MCF 10A (cell line): ENCODE measurements around the gene ABCF2. TPM values are rescaled to one million over a fixed set of nuclear protein-coding genes. Genes with fewer than 3 reads are reported as not detected.

Experiments used
- BruUV-seq: library from RNA; stranded (reverse); fragments of 400-500 nt; replicated peaks from 2 replicates; lab custom pipeline; 2021; lab: Mats Ljungman, UMichigan
- CTCF ChIA-PET: fragments of 300-600 bp; sonication (Branson Sonifier 250); formaldehyde crosslinking; extraction: SDS; loops from one replicate; lab custom pipeline; 2021; ENCODE audit warnings: antibody characterized with exemption, inconsistent platforms; lab: Yijun Ruan, JAX
- POLR2A ChIA-PET: fragments of 300-600, 350-650 bp; sonication (Branson Sonifier 250); formaldehyde crosslinking; extraction: SDS; loops from one replicate; lab custom pipeline; 2020; ENCODE audit warnings: antibody characterized with exemption, inconsistent platforms; lab: Yijun Ruan, JAX
- DNase-seq: peaks from one replicate; pipeline ENCODE4 v3.0.0-alpha.2; 2018; ENCODE audit not compliant: unreplicated experiment
- H3K27ac Mint-ChIP-seq: one replicate; pipeline ENCODE4 v1.8.0; 2022; ENCODE audit warnings: mild to moderate bottlenecking, low read depth, mixed read lengths; ENCODE audit not compliant: unreplicated experiment
- H3K27me3 Mint-ChIP-seq: one replicate; pipeline ENCODE4 v1.8.0; 2022; ENCODE audit warnings: mixed read lengths; ENCODE audit not compliant: insufficient read depth, unreplicated experiment
- H3K36me3 Mint-ChIP-seq: one replicate; pipeline ENCODE4 v1.8.0; 2022; ENCODE audit warnings: mild to moderate bottlenecking, moderate library complexity, mixed read lengths; ENCODE audit not compliant: insufficient read depth, unreplicated experiment
- H3K4me1 Mint-ChIP-seq: one replicate; pipeline ENCODE4 v1.8.0; 2022; ENCODE audit warnings: mixed read lengths; ENCODE audit not compliant: insufficient read depth, unreplicated experiment
- H3K4me3 Mint-ChIP-seq: one replicate; pipeline ENCODE4 v1.8.0; 2022; ENCODE audit warnings: mild to moderate bottlenecking, moderate library complexity, mixed read lengths; ENCODE audit not compliant: unreplicated experiment
- H3K9me3 Mint-ChIP-seq: one replicate; pipeline ENCODE4 v1.8.0; 2022; ENCODE audit warnings: mixed read lengths; ENCODE audit not compliant: unreplicated experiment
- CTCF ChIP-seq: fragments of 200-600 bp; IDR thresholded peaks from one replicate; pipeline ENCODE4 v1.8.0; 2022; ENCODE audit warnings: antibody characterized with exemption, mild to moderate bottlenecking; ENCODE audit not compliant: unreplicated experiment
- intact Hi-C: fragments of 100-400 bp; cut with micrococcal nuclease; formaldehyde crosslinking; loops from 2 replicates; pipeline ENCODE4 v1.14.1; 2022
- total RNA-seq: library from RNA; stranded (reverse); gene quantifications from 2 replicates; pipeline ENCODE4 v1.2.3, GENCODE V29; 2022

ABCF2 gene
- total RNA-seq, 1 experiment from 2014 or later, result 72.4 TPM

- Mint-ChIP-seq H3K4me1 (no peaks in the 10 kb centered on the region), H3K9me3 (no peaks in the 10 kb centered on the region), H3K27me3 (peaks cover 48% of the 10 kb centered on the region), H3K4me3 (no peak overlapping the region), H3K36me3 (peaks cover 6% of the 10 kb centered on the region), H3K27ac (no peak overlapping the region)
- intact Hi-C loops, result no loop called here
- DNase-seq, result no peak
- no TSS peak for BruUV-seq
- no peak for TF ChIP-seq CTCF
- ChIA-PET CTCF (interaction anchor here (0.5 kb wide), 2 partner anchors 129 to 617 kb away, joined by 3 to 4 read pairs; no protein-coding TSS in a partner anchor), POLR2A (no interaction called here)
Observed at GRCh38 chr7:151185762-151186639, 41.0 kb downstream of the ABCF2 start.

GRCh38 chr7:151181011-151181431, 46.0 kb downstream of the ABCF2 start:
- no peak for TF ChIP-seq CTCF
- no peak overlapping the region for H3K27ac Mint-ChIP-seq

GRCh38 chr7:151179946-151180345, 47.1 kb downstream of the ABCF2 start:
- H3K27ac Mint-ChIP-seq, result no peak overlapping the region
- H3K4me3 Mint-ChIP-seq, result no peak overlapping the region
- no peaks in the 10 kb centered on the region for H3K36me3 Mint-ChIP-seq
- no peak for TF ChIP-seq CTCF
- BruUV-seq, result no TSS peak
- H3K4me1 Mint-ChIP-seq, result no peaks in the 10 kb centered on the region
- H3K9me3 Mint-ChIP-seq, result no peaks in the 10 kb centered on the region
- ChIA-PET POLR2A (no interaction called here), CTCF (interaction anchor here (0.9 kb wide), 1 partner anchor 38 kb away, joined by 3 read pairs; no protein-coding TSS in a partner anchor)
- DNase-seq, result no peak
- intact Hi-C loops, result no loop called here
- H3K27me3 Mint-ChIP-seq, result peaks cover 70% of the 10 kb centered on the region

More at GRCh38 chr7:151181011-151181431, 46.0 kb downstream of the ABCF2 start:
- no peaks in the 10 kb centered on the region for H3K4me1 Mint-ChIP-seq
- DNase-seq, result no peak
- H3K9me3 Mint-ChIP-seq, result no peaks in the 10 kb centered on the region
- BruUV-seq, result no TSS peak
- ChIA-PET POLR2A (no interaction called here), CTCF (interaction anchor here (0.6 to 0.9 kb wide), 2 partner anchors 9 to 409 kb away, joined by 3 read pairs; no protein-coding TSS in a partner anchor)
- H3K4me3 Mint-ChIP-seq, result no peak overlapping the region
- peaks cover 60% of the 10 kb centered on the region for H3K27me3 Mint-ChIP-seq
- intact Hi-C loops, result no loop called here
- H3K36me3 Mint-ChIP-seq, result no peaks in the 10 kb centered on the region

- Mint-ChIP-seq H3K4me1 (no peaks in the 10 kb centered on the region), H3K4me3 (no peak overlapping the region), H3K36me3 (no peaks in the 10 kb centered on the region), H3K27me3 (peaks cover 73% of the 10 kb centered on the region), H3K27ac (no peak overlapping the region), H3K9me3 (no peaks in the 10 kb centered on the region)
- ChIA-PET POLR2A (interaction anchor here (1.5 kb wide), 1 partner anchor 23 kb away, joined by 3 read pairs; no protein-coding TSS in a partner anchor), CTCF (interaction anchor here (0.9 kb wide), 1 partner anchor 39 kb away, joined by 3 read pairs; no protein-coding TSS in a partner anchor)
- intact Hi-C loops, result no loop called here
- no peak for TF ChIP-seq CTCF
- no TSS peak for BruUV-seq
- DNase-seq, result no peak
Observed at GRCh38 chr7:151179287-151179860, 47.6 kb downstream of the ABCF2 start.
